BLaER1 (cell line): ENCODE measurements around the gene CPM.

Experiments used
- H3K27ac ChIP-seq: shearing (Covaris generic); formaldehyde crosslinking; 2 replicates; pipeline ENCODE4 v1.8.1; 2022
- H3K27me3 ChIP-seq: shearing (Covaris generic); formaldehyde crosslinking; 2 replicates; pipeline ENCODE4 v1.8.1; 2022
- H3K36me3 ChIP-seq: shearing (Covaris generic); formaldehyde crosslinking; 2 replicates; pipeline ENCODE4 v1.8.1; 2022
- H3K4me1 ChIP-seq: shearing (Covaris generic); formaldehyde crosslinking; 2 replicates; pipeline ENCODE4 v1.8.1; 2022
- H3K4me2 ChIP-seq: shearing (Covaris generic); formaldehyde crosslinking; 2 replicates; pipeline ENCODE4 v1.8.1; 2022
- H3K4me3 ChIP-seq: shearing (Covaris generic); formaldehyde crosslinking; 2 replicates; pipeline ENCODE4 v1.8.1; 2022
- H3K9ac ChIP-seq: shearing (Covaris generic); formaldehyde crosslinking; 2 replicates; pipeline ENCODE4 v1.8.1; 2022
- H3K9me3 ChIP-seq: shearing (Covaris generic); formaldehyde crosslinking; 2 replicates; pipeline ENCODE4 v1.8.1; 2022
- H4K20me1 ChIP-seq: shearing (Covaris generic); formaldehyde crosslinking; 2 replicates; pipeline ENCODE4 v1.8.1; 2022
- Cebpa-rat ChIP-seq: shearing (Covaris generic); IDR thresholded peaks from 2 replicates; pipeline ENCODE4 v1.8.1; 2022

The CPM gene

DNA sequence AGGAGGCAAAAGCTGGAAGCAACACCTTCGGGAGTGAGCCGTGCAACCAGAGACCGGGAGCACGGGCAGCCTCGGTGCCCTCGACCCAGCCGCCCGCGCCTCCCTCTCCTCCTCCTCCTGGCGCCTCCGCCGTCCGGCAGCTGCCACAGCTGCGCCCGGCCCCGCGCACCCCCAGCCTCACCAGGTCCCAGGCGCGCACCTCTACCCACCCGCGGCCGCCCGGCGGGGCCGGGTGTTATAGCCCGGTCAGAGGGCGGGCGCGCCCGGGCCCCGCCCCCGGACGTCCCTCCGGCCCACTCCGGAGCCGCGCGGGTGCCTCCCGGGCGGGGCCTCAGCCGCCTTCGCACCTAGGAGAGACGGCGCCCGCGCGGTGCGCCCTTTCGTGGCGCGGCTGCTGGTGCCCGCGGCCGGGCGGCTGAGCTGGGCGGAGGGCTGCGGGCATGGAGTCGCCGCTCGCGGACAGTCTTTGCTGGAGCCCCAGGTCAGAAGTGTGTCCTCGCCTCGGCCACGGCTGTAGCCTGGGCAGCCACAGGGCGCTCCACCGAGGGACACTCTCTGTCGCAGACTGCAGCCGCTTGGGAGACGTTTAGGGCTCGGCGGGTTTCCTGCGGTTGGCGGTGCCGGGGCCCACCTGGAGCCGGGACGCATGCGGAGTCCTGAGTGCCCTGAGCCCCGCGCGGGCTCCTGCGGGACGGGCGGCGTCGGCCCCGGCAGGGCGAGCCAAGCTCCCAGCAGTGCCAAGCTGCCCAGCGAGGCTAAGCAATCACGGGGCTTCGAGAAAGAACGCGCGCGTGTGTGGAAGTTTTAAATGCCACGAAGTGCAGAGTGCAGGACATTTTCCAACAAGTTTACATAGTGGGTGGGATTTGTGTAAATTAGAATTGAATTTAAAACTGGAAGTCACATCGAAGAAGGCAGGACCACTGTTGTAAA lies at the start of gene CPM:
TSS of gene CPM (minus strand) at position 211 of the 933 bp plus-strand sequence. CDS start 334 bp downstream, outside the sequence.
- Histone ChIP-seq H3K36me3 (no peaks in the 10 kb centered on the region), H3K4me3 (peak within 1 kb of the TSS; percentile 75), H3K9ac (peak within 1 kb of the TSS; percentile 70), H3K4me1 (peaks cover 34% of the 10 kb centered on the region), H3K27ac (peak within 1 kb of the TSS; percentile 43; the same call in 1 of the 2 replicates), H3K27me3 (peaks cover 26% of the 10 kb centered on the region), H3K9me3 (peaks cover 12% of the 10 kb centered on the region), H3K4me2 (peak within 1 kb of the TSS; percentile 98), H4K20me1 (no peaks in the 10 kb centered on the region)
- no peak for TF ChIP-seq Cebpa-rat

DNA sequence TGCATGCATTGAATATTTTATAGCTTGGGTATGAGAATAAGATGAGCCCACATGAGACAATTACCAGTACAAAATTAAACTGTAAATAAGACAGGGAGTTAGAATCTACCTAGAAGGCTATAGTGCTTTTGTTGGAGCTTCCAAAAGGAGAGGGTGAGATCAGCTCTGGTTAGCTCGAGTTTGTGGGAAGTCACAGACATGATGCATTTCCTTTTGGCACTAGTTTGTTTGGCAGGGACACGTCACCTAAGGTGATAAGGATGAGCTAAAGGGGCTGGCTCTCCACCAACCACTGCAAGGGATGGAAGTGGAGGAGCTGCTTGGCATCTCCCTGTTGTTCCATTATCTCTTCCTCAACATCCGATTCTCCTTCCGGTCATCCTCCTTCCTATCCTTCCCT lies 48.5 kb upstream of the CPM start:
- Histone ChIP-seq H3K9ac (no peak overlapping the region), H3K4me2 (no peak overlapping the region), H3K4me3 (no peak overlapping the region), H3K27me3 (no peaks in the 10 kb centered on the region), H3K9me3 (peaks cover 49% of the 10 kb centered on the region), H3K36me3 (no peaks in the 10 kb centered on the region), H4K20me1 (no peaks in the 10 kb centered on the region), H3K27ac (no peak overlapping the region), H3K4me1 (peaks cover 44% of the 10 kb centered on the region)
- TF ChIP-seq Cebpa-rat, result no peak

DNA sequence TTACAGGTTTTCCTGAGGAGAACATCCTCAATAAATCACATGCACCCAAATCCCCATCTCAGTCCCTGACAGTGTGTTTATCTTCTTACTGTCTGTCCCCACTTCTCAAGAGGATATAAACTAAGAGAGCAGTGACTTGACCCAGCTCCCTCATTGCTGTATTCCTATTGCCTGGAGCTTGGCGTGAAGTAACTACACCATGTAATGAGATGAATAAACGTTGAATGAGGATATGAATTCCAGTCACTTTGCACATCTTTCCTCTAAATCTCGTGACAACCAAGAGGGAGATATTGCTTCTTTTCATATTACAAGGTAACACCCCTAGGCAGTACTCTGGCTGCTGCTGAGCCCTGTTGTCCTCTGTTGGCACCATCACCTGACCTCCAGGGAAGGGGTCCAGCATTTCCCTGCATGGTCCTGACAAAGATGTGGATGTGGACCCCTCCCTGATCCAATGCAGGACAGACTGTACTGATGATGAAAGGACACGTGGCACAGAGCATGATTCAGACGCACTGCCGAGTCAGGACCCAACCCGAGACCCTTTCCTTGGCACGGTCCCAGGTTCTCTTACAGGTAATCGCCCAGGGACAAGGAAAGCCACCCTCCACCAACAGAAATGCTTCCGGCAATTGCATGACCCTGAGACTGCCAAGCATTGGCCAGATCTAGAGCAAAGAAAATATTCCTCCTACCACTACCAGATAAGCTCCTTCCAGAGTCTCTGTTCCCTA lies 47.7 kb upstream of the CPM start:
- H3K27me3 ChIP-seq, result no peaks in the 10 kb centered on the region
- H3K36me3 ChIP-seq, result no peaks in the 10 kb centered on the region
- no peak overlapping the region for H3K9ac ChIP-seq
- no peaks in the 10 kb centered on the region for H4K20me1 ChIP-seq
- H3K4me2 ChIP-seq, result no peak overlapping the region
- no peak for TF ChIP-seq Cebpa-rat
- H3K4me1 ChIP-seq, result peaks cover 52% of the 10 kb centered on the region
- no peak overlapping the region for H3K4me3 ChIP-seq
- no peak overlapping the region for H3K27ac ChIP-seq
- H3K9me3 ChIP-seq, result peaks cover 49% of the 10 kb centered on the region

- H3K27me3 ChIP-seq, result no peaks in the 10 kb centered on the region
- no peak overlapping the region; the same call in 1 of the 2 replicates for H3K4me3 ChIP-seq
- H3K4me2 ChIP-seq, result peak overlapping the region; percentile 80
- H3K9ac ChIP-seq, result no peak overlapping the region
- H3K36me3 ChIP-seq, result no peaks in the 10 kb centered on the region
- H3K27ac ChIP-seq, result peak overlapping the region; percentile 49
- no peaks in the 10 kb centered on the region for H4K20me1 ChIP-seq
- H3K4me1 ChIP-seq, result peaks cover 48% of the 10 kb centered on the region
- TF ChIP-seq Cebpa-rat, result no peak
- H3K9me3 ChIP-seq, result peaks cover 37% of the 10 kb centered on the region
Observed at GRCh38 chr12:68978678-68979077, 45.7 kb upstream of the CPM start.

DNA sequence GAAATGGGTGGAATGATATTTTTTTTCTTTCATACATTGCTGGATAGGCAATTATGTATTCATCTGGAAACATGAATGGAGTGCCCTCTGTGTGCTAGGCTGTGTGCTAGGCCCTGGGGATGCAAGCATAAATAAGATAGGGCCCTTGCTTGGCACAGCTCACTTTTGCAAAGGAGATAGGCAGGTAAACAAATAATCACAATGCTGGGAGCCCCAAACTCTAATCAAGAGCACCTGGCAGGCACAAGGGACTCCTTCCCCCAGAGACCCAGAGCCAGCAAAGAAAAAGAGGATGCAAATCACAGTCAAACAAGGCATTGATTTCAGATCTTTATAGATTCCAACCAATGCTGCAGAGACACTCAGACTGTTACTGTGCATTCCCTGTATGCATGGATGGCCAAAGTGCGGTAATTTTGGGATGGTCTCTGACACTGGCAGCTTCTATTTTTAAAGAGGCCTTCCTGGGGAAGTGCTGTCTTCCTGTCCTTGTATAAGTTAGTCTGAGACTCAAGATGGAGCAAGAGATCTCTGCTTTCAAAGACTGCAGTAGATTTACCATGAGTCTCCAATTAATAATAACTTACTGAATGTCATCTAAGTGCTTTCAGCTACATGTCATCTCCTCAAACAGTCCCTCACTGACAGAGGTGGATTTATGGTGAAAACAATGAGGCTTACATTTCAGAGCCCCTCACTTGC lies 45.1 kb upstream of the CPM start:
- Histone ChIP-seq H3K9me3 (peaks cover 30% of the 10 kb centered on the region), H3K4me1 (peaks cover 48% of the 10 kb centered on the region), H3K36me3 (no peaks in the 10 kb centered on the region), H3K9ac (peak overlapping the region; percentile 49; the same call in 1 of the 2 replicates), H4K20me1 (no peaks in the 10 kb centered on the region), H3K4me3 (no peak overlapping the region; the same call in 1 of the 2 replicates), H3K27me3 (no peaks in the 10 kb centered on the region), H3K27ac (peak overlapping the region; percentile 49; the same call in 1 of the 2 replicates), H3K4me2 (peak overlapping the region; percentile 80)
- TF ChIP-seq Cebpa-rat, result no peak

DNA sequence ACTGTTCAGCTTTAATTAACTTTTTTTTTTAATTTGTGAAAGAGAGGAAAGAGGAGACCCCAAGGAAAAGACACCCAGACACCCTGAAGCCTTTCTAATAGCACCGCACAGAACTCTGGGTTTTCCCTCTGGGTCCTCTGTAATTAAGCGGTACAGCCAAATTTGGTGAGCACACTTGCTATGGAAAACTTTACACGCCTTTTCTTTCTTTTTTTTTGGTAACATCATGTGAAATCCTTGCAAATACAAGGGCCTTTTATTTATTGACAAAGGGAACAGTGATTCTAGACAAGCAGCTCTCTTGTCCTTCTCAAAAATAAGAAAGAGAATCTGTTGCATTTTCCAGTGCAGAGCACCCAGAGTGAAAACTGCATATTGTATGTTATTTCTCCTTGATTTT lies 44.4 kb upstream of the CPM start:
- Histone ChIP-seq H3K4me3 (no peak overlapping the region), H3K27ac (peak overlapping the region; percentile 49; the same call in 1 of the 2 replicates), H3K36me3 (no peaks in the 10 kb centered on the region), H4K20me1 (no peaks in the 10 kb centered on the region), H3K27me3 (no peaks in the 10 kb centered on the region), H3K9ac (peak overlapping the region; percentile 38; the same call in 1 of the 2 replicates), H3K9me3 (peaks cover 23% of the 10 kb centered on the region), H3K4me2 (peak overlapping the region; percentile 80; the same call in 1 of the 2 replicates), H3K4me1 (peaks cover 48% of the 10 kb centered on the region)
- TF ChIP-seq Cebpa-rat, result no peak

- Histone ChIP-seq H3K36me3 (no peaks in the 10 kb centered on the region), H4K20me1 (no peaks in the 10 kb centered on the region), H3K4me2 (peak overlapping the region; percentile 26), H3K9ac (no peak overlapping the region), H3K27me3 (no peaks in the 10 kb centered on the region), H3K4me3 (no peak overlapping the region), H3K27ac (peak overlapping the region; percentile 16), H3K9me3 (peaks cover 15% of the 10 kb centered on the region; the same call in 1 of the 2 replicates), H3K4me1 (peaks cover 48% of the 10 kb centered on the region)
- no peak for TF ChIP-seq Cebpa-rat
Observed at GRCh38 chr12:68976395-68976841, 43.4 kb upstream of the CPM start.

- TF ChIP-seq Cebpa-rat, result no peak
- H4K20me1 ChIP-seq, result no peaks in the 10 kb centered on the region
- H3K27ac ChIP-seq, result peak overlapping the region; percentile 16; the same call in 1 of the 2 replicates
- H3K4me2 ChIP-seq, result peak overlapping the region; percentile 26
- peaks cover 48% of the 10 kb centered on the region for H3K4me1 ChIP-seq
- H3K36me3 ChIP-seq, result no peaks in the 10 kb centered on the region
- no peak overlapping the region for H3K9ac ChIP-seq
- peaks cover 9% of the 10 kb centered on the region; the same call in 1 of the 2 replicates for H3K9me3 ChIP-seq
- H3K4me3 ChIP-seq, result no peak overlapping the region
- no peaks in the 10 kb centered on the region for H3K27me3 ChIP-seq
Observed at GRCh38 chr12:68975811-68976210, 42.8 kb upstream of the CPM start.

- Histone ChIP-seq H3K9me3 (no peaks in the 10 kb centered on the region), H3K4me3 (no peak overlapping the region), H3K27me3 (no peaks in the 10 kb centered on the region), H3K36me3 (no peaks in the 10 kb centered on the region), H3K4me2 (no peak overlapping the region), H3K27ac (no peak overlapping the region), H3K4me1 (peaks cover 21% of the 10 kb centered on the region), H3K9ac (no peak overlapping the region), H4K20me1 (no peaks in the 10 kb centered on the region)
- no peak for TF ChIP-seq Cebpa-rat
Observed at GRCh38 chr12:68972595-68972994, 39.6 kb upstream of the CPM start.
